ENCODE measurements around the gene HSPA9.

The HSPA9 gene

DNA sequence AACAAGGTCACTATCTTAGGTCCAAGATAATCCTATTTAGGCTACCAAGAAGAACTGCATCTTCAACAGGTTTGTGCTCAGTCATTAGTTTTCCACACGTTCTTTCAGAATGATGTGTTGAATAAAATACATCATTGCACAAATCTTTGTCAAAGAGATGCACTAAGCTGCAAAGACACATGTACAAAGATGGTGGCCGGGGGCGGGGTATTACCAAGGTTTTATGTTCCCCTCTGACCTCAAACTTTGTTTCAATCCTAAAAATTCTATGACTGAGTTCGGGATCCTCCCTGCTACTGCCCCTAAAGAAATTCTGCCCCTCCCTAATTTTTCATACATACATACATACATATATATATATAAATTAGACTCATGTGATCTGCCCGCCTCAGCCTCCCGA, 14.2 kb downstream of the HSPA9 start:
- DNase-seq (ENCODE audit: low read depth in 2 of 2), result no peak

DNA sequence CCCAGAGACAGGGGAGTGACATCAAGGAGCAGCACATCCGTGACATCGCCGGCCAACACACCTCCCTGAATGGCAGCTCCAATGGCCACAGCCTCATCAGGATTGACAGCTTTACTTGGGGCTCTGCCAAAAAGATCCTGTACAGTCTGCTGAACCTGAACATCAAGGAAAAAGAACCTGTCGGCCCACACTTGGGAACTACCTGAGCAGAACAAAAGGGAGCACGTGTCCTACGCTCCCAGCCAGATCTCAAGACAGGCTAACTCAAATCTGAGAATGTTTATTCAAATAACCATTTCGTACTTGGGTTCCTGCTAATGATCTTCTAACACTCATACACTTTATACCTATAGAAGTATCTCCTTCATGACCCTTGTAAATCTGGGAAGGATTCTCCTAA, 15.3 kb downstream of the HSPA9 start:
- DNase-seq (ENCODE audit: low read depth in 2 of 2), result no peak

DNA sequence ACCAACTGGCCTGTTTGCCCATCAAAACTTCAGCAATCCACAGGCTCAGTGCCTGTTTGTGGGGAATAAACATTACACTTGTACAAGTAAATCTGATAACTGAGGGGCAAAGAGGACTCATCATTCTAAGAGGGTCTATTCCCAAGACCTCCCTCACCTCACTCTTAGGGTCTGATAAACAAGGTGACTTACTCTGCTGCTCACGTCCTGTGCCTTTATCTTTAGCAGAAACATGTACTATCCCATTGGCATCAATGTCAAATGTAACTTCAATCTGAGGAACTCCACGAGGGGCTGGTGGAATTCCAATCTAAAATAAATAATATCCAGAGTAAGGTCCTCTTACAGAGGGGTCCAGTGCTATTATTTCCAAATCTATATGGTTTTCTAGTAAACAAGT, 17.5 kb downstream of the HSPA9 start:
- DNase-seq (ENCODE audit: low read depth in 2 of 2), result no peak

DNA sequence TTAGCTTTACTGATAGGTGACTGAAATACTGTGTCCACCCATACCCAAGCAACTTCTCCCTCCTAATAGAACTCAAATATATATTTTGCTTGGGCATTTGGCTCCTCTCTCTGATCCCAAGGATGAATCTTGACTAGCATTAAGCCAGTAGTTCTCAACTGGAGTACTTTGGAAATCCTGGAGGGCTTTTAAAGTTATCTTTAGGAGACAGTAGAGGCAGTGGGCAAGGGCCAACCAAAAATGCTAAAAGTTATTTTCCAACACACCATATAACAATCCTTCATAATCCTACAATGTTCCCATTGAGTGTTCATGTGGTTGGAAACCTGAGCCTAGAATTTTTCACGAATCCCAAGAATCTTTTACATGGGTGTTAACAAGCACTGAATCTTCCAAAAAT, 21.1 kb downstream of the HSPA9 start:
- DNase-seq (ENCODE audit: low read depth in 2 of 2), result no peak

DNA sequence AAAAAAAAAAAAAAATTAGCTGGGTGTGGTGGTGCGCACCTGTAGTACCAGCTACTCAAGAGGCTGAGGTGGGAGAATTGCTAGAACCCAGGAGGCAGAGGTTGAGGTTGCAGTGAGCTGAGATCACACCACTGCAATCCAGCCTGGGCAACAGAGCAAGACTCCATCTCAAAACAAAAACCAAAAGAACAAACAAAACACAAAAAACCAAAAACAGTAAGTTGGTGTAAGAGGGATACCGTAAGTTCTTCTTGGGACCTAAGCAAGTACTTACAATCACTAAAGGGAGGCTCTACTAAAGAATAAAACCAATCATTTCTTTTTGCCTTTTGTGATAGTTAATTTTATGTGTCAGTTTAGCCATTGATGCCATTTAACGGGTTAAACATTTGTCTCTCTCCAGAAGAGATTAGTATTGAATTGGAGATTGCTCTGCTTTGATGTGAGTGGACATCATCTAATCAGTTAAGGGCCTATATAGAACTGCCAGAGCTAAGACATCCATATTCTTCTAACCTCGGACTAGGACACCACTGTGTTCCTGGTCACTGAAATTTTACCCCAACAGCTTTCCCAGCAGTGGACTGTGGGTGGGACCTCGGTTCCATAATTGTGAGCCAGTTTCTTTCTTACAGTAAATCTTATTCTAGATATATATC, 21.6 kb downstream of the HSPA9 start:
- no peak for DNase-seq (ENCODE audit: low read depth in 2 of 2)

DNA sequence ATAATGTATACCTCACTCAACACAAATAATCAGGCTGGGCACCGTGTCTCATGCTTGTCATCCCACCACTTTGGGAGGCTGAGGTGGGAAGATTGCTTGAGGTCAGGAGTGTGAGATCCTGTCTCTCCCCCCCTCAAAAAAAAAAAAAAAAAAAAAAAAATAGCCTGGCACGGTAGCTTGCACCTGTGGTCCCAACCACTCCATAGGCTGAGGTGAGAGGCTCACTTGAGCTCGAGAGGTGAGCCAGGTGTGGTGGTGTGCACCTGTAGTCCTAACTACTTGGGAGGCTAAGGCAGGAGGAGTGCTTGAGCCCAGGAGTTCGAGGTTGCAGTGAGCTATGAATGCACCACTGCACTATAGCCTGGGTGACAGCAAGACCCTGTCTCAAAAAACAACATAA, 22.5 kb downstream of the HSPA9 start:
- no peak for DNase-seq (ENCODE audit: low read depth in 2 of 2)

DNA sequence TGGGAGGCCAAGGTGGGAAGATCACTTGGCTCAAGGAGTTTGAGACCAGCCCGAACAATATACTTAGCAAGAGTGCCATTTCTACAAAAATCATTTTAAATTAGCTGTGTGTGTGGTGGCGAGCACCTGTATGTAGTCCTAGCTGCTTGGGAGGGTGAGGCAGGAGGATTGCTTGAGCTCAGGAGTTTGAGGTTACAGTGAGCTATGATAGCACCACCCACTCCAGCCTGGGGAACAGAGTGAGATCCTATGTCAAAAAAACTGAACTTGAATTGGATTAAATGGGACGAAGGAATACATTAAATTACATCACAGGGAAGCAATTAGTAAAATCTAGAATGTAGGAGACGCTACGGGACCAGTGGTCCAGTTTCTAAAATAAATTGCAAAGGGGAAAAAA, 25.8 kb downstream of the HSPA9 start:
- DNase-seq (ENCODE audit: low read depth in 2 of 2), result no peak

DNA sequence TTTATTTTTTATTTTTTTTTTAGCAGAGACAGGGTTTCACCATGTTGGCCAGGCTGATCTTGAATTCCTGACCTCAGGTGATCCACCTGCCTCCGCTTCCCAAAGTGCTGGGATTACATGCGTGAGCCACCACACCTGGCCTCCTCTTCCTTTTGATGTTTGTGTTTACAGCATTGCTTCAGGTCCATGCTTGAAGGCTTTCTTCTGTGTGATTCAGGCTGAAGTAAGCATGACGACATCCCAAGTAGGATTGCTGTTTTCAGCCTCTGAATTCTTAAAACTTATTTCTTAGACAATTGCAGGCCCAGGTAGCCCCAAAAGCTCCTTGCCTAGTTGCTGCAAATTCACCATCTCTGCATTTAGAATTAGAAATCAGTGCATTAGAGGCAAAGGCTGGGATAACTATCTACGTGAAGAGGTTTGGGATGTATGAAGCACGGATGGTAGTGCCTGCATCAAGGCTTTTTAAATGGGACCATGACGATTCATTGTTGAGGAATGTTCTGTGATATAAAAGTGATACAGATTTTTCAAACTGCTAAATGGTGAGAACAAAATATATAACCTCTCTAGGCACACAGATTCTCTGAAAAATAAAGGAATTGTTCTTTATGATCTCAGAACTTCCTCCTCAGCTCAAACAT, 29.2 kb downstream of the HSPA9 start:
- no peak for DNase-seq (ENCODE audit: low read depth in 2 of 2)

DNA sequence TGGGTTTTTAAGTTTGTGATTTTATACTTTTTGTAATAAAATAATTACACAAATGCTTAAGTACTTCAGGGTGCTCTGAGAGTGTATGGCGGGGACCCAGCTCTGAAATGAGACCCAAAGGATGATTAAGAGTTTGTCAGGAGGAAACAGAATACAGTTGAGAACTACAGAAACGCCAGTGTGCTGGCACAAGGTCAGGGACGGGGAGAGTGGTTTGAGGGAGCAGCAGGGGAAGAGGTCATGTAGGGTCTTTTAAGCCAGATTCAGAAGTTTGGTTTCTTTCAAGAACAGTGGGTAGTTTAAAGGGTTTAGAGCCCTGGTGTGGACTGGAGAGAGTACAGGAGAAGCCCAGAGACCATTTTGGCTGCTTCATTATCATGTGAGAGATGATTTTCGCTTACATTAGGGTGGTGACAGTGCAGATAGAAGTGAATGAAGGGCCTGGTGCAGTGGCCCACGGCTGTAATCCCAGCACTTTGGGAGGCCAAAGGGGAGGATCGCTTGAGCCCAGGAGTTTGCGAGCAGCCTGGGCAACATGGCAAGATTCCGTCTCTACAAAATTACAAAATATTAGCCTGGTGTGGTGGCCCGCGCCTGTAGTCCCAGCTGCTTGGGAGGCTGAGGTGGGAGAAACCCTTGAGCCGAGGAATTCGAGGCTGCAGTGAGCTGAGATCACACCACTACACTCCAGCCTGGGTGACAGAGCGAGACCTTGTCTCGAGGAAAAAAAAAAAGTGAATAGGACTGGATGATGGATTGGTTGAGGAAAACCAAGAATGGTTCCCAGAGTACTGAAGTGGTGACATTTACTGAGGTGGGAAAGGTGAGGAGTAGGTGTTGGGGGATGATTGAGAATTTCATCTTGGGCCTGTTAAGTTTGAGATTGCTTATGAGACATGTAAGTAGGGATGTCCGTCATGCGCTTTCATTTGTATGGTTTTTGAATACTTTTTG, 30.7 kb downstream of the HSPA9 start:
- DNase-seq (ENCODE audit: low read depth in 2 of 2), result no peak

DNA sequence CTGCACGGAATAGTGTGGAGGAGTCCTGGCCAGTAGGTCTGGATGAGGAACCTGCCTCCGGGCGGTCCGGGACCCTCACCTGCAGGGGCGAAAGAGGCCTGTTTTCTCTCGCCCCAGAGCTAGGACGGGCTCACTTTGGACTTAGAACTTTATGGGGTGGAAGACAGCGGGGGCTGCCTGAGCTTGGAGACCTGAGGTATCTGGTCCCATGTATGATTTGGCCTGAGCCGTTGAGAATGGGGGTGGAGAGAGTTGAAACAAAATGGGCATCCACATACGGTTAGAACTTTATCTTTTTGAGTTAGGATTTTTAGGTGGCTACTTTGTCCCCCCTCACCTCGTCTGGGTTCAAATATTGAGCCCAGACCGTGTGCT, 31.5 kb downstream of the HSPA9 start:
- no peak for DNase-seq (ENCODE audit: low read depth in 2 of 2)

DNA sequence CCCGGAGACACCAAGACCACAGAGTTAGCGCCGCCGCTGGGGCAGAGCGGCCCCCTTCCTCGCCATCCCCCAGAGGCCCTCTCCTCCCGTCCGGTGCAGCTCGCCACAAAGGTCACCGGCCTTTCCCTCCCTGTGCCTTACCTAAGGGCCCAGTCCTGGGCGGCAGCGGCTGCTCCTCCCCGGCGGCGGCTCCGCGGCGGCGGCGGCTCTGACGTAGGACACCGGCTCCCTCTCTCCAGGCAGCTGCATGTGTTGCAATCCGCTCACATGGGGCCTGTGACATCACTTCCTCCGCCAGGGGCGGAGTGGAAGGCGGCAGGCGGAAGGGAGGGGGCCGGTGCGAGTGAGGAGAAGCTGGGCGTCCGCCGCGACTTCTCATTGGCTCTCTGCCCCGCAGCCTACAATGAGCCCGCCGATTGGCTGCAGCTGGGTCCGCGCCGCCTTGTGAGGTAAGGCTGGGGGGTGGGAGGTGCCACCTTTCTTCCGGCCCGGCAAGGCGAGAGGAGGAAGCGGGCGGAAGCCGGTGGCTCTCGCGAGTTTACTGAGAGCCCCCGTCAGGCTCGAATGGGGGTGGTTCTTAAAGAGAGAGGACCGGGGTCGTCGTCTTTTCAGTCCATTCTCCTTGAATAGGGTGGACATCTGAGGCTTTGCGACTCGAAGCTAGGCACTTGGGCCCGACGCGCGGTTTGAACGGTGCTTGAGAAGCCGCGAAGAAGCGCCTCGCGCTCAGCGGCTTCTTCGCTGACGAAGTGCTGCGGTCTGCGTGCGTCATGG, 32.1 kb downstream of the HSPA9 start, which contains the start of gene ETF1:
Gene ETF1 (minus strand): TSS at position 281 of the 774 bp plus-strand sequence. CDS start 318 bp downstream, outside the sequence.
- DNase-seq (ENCODE audit: low read depth in 2 of 2), result peak; percentile 99

DNA sequence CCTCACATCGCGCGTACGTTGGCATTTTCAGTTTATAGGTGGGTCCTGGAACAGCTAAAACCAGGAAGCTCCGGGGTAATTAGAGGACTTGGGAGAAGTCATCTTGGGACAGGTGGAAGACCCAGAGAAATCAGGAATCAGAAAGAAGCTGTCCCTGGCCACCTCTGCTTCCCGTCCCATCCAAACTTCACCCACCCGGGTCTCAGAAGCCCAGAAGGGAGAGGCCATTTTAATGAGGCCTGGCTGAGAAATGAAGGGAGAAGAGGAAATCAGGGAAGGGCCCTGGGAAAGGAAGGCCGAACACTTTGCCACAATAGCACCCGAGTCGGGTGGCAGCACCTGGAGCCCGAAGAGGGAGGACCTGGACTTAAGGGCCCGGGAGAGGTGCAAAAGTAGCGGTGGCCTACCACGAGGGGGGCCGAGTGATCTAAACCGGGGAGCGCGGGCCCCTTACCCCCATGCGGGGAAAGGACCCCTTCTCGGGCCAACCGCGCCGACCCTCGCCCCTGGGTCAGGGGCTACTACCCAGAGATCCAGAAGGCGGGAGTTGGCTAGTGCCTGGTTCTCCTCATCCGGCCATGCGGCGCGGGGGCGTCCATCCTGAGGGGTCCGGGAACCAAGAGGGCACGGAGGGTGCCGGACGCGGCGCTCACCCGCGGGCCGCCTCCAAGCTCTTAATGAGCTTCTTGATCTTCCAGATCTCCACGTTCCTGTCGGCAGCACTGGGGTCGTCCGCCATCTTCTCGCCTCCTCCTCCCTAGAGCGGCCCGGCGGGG, 32.8 kb downstream of the HSPA9 start:
- no peak for DNase-seq (ENCODE audit: low read depth in 2 of 2)

DNA sequence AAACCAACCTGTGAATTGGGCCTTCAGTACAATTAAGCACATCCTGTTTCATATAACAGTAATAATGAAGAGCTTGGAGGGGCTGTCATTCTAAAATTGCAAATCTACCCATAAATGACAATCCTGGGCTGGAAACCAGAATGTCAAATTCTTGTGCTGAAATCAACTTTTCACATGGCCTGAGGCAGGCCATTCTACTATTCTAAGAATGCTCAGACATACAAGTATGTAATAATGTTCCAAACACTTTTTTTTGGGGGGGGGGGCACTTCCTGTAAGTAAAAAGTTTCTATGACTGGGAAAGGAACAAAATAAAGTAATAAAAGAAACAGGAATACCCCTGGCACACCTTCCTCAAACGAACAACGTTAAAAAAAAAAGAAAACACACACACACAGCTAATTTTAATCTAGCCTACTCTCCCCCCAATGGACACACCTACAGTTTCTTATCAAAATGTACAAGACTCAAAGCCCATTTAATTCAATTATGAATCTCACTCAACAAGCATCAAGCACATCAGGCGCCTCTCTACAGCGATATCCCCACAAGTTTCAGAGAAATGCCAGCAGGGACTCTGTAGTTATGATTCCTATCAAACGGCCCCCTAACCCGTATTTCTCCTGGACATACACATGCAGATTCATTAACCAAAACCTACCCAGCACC, 33.6 kb downstream of the HSPA9 start:
- no peak for DNase-seq (ENCODE audit: low read depth in 2 of 2)

DNA sequence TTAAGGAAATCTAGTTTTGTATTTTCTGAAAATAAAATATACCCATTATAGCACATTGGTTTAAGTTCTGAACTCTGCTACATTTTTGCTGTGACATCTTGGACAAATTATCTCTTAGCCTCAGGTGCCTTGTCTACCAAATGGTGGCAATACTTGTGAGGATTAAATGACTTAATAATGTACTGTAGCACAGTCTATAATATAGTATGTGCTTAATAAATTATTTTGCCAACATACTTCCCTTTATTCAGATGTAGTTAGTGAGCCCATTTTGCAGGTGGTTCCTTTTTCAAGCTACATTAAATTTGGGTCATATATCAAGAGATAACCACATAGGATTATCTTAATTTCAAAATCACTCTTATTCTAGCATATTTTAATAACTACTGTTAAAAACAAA, 35.4 kb downstream of the HSPA9 start:
- no peak for DNase-seq (ENCODE audit: low read depth in 2 of 2)

DNA sequence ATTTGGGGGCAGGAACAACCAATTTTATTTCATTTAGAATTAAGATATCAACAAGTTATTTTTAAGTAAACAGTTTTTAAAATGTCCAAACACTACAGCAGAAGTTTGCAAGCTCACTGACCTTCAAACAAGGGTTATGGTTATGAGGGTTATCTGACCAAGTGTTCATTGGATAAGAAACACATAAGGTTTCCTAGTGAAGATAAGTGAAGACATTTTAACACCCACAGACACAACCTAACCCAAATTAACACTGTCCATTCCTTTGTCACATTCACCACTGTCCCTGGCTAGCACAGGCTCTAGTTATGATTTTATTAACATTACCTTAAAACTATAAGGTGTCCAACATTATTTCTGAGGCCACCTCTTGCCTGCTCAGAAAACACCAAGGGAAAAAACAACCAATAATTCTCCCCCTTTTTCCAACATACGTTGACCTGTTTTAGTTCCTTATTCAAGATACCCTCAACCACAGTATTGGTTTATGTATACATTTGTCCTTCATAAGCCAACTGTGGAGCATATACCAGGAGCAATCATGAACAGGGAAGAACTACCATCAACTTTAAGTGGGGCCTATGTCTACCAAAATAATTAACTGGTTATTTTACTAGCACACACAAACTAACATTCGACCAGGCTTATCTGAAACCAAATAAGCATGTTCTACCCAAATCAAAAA, 36.1 kb downstream of the HSPA9 start:
- no peak for DNase-seq (ENCODE audit: low read depth in 2 of 2)

DNA sequence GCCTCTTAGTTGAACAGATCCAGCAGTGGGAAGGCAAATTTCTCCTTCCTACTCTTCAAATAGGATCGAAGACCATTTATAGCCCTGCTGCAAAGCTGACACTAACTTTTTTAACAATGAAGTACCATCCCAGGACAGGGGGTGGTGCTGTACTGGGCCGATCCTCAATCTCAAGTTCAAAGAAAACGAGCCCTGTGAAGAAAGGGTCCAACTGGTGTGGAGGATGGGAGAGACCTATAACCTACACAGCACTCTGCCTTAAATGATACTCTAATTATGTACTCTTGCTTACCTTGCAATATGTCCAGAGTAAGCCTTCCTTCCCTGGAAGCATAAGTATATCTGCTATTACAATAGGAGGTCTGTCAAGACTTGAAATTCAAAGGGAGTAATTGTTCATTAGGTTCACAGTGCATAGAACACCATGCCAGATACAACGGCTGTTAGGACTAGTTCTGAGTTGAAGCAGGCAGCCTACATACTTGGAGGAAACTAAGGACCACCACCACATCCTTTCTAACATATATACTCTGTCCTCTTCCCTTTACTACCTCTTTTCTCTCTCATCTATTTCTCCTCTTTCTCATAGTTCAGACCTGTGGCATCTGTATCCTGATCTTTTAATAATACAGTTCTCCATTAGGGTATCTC, 38.4 kb downstream of the HSPA9 start:
- DNase-seq (ENCODE audit: low read depth in 2 of 2), result no peak

DNA sequence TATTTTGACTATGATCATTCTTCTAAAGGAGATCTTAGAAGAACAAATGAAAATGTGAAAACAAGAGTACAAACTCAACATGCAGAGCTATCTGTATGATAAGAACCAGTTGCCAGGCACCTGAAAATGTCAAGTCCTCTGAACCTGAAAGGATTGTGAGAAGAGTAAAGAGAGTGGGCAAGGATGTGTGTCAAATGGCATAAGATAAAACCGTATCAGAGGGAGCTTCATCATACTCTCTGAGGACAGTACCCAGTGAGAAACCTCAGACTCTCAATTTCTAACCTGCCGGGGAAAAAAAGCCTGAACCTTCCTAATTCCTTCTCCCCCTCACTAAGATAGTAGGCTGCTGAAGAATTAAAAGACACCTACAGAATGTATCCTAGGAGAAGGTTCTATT, 39.0 kb downstream of the HSPA9 start:
- DNase-seq (ENCODE audit: low read depth in 2 of 2), result no peak

DNA sequence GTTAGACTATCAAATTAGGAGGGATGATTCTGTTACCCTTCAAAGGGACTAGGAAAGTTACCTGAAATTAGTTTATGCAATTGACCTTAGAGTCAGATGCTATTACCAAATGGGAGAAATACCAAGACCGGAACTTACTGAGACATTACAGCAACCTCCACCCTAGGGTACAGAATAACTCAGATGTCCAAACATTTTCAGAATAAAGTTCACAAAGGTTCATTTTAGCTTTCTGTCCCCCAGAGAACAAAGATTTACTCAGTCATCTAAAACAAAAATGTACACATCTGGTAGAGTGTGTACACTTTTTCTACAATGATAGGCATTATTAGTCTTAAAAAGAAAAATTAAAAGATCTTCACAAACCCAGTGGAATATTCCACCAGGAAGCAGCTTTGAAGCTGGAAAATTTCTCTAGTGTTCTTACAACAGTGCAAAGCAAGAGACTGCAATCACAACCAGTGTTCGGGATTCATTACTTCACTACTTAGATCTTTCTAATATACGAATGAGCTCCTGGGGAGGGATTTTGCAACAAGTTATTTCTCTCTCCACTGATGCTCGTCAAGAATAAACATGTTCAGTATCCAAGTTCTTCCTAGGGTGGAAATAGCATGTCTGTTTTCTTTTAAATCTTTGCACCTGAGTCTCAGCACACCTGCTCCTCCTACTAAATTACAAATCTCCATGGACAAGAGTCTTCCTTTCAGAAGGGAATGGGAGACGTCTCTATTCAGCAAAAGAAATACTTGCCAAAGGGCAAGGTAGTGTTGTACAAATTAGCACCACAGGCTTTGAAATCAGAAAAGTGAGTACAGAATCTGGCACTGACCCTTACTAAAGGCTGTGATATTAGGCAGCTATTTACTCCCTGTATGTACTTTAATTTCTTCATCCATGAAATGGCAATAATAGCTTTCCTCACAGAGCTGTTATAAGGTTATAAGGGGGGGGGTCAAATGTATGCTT, 40.9 kb downstream of the HSPA9 start:
- DNase-seq (ENCODE audit: low read depth in 2 of 2), result no peak
